Hepatocyte (in vitro differentiated cells): ENCODE measurements around the gene PCNX3.

Source experiments
- EZH2phosphoT487 ChIP-seq: fragments of 200-600 bp; sonication (generic); IDR thresholded peaks from one replicate; pipeline ENCODE4 v1.6.1; 2018; ENCODE audit warnings: antibody characterized with exemption, mild to moderate bottlenecking, low read depth, moderate library complexity; ENCODE audit not compliant: unreplicated experiment, severe bottlenecking
- TF ChIP-seq, protein P1 (sequence below): fragments of 200-600 bp; sonication (generic); IDR thresholded peaks from 2 replicates; pipeline ENCODE4 v1.5.1; 2016; ENCODE audit warnings: antibody characterized with exemption, mild to moderate bottlenecking; ENCODE audit not compliant: poor library complexity

DNA sequence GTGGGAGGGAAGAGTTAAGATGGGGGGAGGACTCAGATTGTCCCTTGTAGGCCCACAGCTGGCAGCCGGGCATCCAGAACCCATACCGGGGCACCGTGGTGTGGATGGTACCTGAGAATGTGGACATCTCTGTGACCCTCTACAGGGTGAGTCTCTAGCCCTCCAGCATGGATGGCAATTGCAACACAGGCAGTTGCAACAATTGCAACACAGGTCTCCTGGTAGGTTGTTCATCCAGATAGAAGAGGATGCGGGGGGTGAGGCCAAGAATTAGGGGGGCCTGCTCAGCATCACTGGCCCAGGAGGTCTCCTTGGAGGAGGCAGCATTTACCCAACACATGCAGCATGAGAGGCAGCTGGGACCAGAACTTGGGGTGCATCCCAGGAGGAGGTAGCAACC is 36.3 kb upstream of the PCNX3 start:
- TF ChIP-seq EZH2phosphoT487, result no peak
- TF ChIP-seq, protein P1, sequence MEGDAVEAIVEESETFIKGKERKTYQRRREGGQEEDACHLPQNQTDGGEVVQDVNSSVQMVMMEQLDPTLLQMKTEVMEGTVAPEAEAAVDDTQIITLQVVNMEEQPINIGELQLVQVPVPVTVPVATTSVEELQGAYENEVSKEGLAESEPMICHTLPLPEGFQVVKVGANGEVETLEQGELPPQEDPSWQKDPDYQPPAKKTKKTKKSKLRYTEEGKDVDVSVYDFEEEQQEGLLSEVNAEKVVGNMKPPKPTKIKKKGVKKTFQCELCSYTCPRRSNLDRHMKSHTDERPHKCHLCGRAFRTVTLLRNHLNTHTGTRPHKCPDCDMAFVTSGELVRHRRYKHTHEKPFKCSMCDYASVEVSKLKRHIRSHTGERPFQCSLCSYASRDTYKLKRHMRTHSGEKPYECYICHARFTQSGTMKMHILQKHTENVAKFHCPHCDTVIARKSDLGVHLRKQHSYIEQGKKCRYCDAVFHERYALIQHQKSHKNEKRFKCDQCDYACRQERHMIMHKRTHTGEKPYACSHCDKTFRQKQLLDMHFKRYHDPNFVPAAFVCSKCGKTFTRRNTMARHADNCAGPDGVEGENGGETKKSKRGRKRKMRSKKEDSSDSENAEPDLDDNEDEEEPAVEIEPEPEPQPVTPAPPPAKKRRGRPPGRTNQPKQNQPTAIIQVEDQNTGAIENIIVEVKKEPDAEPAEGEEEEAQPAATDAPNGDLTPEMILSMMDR, result no peak
